HG02678 (cell line): Measurements from ENCODE around the gene LRRC37A.
"Not testable (repeated sequence)": the region's sequence is repeated elsewhere in the genome, so short reads cannot be mapped to it uniquely, and the experiment has no call there.

Experiments used
- ATAC-seq: cut with Tn5 transposase; IDR thresholded peaks from one replicate; pipeline ENCODE4 v1.9.1; 2021; ENCODE audit warnings: mild to moderate bottlenecking, moderate library complexity; ENCODE audit not compliant: unreplicated experiment

LRRC37A gene

GRCh38 chr17:46294831-46295230 is at the start of gene LRRC37A:
Gene LRRC37A (plus strand): TSS chr17:46295131. CDS start chr17:46295134, 3 bp downstream.
- not testable (repeated sequence) for ATAC-seq

GRCh38 chr17:46249153-46249552 is 45.8 kb upstream of the LRRC37A start:
- not testable (repeated sequence) for ATAC-seq

- not testable (repeated sequence) for ATAC-seq
Observed at GRCh38 chr17:46252804-46253203, 42.1 kb upstream of the LRRC37A start.

DNA sequence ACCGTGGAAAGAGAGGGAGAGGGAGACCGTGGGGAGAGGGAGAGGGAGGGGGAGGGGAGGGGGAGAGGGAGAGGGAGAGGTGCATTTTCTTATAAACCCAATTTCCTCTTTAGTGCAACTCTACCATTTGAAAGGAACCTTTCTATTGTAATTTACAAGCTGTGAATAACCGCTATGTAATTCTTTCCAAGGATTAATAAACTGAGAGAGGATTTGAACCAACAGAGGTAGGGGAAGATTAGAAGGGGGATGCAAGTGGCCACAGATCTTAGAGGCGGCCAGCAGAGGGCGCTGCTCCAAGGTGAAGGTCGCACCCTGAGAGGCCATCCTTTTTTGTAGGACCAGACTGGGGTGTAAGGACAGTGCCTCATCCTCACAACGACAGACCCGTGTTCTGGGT is 41.2 kb upstream of the LRRC37A start:
- peak; percentile 60 for ATAC-seq

DNA sequence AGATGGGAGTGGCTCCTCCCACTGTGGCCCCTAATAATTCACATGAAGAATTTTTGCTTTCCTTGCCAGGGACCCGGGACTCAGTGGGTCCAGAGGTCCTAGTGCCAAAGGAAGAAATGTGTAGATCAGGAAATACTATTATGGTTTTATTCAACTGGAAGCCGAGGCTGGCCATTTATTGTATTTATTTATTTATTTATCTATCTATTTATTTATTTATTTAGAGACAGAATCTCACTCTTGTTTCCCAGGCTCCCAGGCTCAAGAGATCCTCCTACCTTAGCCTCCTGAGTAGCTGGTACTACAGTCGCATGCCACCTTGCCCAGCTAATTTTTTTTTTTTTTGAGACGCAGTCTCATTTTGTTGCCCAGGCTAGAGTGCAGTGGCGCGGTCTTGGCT is 40.7 kb upstream of the LRRC37A start:
- not testable (repeated sequence) for ATAC-seq

DNA sequence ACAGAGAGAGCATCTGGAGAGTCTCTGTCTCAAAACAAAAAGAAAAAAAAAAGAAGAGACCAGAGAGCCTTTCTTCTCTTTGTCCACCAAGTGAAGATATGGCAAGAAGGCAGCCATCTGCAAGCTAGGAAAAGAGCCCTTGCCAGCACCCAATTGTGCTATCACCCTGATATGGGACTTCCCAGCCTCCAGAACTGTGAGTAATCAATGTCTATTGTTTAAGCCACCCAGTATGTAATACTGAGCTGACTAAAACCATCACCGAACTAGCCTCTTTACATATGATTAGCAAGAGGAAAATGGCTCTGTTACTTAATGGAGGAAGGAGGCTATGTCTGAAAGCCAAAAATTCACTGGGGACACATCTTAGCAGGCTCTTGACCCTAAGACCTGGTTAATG is 38.6 kb upstream of the LRRC37A start:
- ATAC-seq = not testable (repeated sequence)

DNA sequence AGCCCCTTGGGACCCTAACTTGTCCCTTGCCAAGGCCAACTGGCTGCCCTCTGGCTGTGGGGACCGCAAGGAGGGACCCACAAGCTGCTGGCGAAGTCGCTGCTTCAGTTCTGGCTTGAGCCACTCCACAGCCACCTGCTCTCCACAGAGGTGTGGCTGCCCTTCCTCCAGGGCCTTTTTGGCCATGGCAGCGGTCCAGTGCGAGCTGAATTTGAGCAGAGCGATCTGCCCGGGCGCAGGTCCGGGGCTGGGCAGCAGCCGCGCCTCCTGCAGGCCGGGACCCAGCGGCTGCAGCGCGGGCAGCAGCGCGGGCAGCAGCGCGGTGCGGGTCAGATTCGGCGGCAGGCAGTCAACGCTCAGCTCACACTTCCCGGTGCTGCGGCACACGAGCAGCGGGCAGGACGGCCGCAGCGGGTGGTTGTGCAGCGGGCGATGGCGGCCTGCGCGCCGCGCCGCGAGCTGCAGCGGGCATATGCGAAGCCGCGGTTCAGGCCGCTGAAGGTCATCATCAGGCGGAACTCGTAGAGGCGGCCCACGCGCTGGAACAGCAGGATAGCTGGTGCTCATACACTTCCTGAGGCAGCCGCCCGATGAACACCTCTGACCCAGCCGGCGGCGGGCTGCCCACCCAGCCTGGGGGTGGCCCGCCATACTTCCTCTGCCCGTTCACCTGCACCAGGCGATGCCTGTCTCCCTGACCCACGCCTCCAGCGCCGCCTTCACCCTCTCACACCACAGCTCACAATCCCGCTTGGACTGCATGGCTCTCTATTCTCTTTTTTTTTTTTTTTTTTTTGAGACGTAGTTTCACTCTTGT is 34.9 kb upstream of the LRRC37A start:
- ATAC-seq = not testable (repeated sequence)

- ATAC-seq = no peak
Observed at GRCh38 chr17:46262271-46262670, 32.7 kb upstream of the LRRC37A start.

DNA sequence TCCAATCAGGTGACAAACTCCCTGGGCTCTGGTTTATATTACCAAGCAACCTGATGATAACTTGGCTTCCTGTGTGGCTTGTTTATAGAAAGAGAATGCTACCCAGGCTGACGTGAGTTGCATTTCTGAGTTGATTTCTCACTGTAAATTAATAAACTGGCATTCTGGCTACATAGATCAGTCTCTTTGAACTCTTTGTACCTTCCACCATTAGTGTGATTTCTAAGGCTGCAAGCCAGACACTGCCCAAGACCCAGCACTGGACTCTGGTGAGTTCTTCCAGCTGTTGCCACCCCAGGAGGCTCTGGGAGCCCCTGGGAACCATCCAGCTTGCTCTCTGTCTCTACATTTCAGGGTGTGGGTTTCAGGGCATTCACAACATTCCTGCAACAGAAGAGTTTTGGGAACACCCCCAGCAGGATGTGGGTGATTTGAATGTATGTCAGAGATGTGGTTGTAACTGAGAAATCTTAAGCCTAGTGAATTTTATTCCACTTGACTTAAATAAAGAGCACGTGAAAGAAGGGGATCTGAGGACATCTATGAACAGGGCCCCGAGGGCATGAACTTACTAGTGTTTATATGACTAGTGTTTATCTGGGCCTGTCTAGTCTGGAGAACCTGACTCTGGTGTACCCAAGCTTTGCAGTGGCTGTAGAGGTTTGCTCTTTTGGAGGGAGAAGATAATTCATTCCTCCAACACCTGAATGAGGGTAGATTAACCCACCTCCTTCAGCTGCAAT is 30.3 kb upstream of the LRRC37A start:
- no peak for ATAC-seq

DNA sequence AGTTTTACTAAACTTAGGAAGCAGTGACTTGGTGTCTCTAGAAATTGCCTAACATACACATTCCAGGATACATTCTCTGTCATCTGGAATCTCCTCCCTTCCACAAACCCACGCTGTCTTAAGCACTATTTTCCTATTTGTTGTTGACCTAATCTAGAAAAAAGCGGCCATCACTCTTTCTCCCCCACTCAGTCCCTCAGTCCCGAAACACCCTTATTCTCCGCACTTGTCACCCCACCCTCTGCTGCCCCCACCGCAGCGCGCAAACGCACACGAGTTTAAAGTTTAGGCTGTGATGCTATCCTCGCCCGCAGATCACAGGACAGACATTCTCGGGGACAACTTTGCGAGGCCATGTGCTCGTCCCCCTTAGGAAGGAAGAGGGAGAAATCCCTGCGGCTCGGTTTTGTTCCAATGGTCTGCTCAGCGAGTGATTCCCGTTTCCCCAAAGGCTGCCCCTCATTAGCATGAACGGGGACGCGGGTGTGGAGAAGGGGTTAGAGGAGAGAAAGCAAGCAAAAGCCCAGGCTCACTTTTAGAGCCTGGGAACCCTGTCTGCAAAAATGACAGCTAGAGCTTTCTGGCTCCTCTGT is 28.8 kb upstream of the LRRC37A start:
- not testable (repeated sequence) for ATAC-seq

DNA sequence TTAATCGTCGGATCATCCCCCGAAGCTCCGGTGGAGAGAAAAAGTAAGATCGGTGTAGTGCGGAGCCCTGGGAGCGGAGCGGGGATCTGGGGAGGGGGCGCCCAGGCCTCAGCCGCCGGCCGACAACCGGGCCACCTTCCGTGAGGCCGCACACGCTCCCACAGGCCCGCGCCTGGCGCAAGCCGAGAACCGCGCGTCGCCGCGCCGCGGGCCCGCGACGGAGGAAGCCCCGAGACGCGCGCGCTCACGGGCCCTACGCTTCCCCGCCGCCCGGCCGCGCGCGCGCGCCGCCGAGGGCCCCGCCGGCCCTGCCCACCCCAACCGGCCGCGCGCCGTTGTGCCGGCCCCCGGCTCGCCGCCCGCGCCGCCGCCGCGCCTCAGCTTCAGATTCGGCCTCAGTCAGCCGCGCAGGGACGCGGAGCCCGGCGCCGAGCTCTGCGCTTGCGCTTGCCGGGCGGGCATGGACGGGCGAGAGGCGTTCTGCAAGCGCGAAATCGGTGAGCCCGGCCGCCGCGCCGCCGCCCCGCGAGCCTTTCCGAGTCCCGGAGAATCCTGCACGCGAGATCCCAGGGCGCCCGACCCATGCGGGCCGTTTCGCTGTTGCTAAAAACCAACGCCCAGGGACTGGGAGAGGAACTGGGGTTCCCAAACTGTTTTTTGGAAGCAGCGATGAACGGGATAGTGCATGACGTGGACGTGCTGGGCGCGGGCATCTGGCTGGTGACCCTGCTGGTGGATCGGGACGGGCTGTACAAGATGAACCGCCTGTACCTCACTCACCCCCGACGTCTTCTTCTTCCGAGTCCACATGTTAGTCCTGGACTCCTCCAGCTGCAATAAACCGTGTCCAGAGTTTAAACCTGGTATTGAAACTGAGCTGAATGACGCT is 28.0 kb upstream of the LRRC37A start:
- ATAC-seq = peak; percentile 90

DNA sequence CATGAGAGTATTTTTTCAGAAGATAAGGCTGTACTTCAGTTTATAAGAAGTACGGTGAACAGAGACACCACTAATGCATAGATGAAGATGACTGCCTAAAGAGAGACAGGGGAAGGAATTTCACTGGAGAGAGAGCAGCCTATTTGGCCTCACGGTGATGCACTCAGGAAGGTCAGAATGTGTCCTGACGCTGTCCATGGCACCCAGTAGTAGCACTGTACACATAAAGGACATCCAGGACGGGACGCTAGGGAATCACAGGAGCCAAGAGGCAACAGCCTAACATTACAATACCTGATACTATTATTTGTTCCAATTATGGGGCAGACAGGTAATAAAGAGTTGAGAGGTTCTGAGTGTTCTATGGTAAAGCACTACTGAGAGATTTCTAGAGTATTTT is 24.9 kb upstream of the LRRC37A start:
- ATAC-seq = no peak

DNA sequence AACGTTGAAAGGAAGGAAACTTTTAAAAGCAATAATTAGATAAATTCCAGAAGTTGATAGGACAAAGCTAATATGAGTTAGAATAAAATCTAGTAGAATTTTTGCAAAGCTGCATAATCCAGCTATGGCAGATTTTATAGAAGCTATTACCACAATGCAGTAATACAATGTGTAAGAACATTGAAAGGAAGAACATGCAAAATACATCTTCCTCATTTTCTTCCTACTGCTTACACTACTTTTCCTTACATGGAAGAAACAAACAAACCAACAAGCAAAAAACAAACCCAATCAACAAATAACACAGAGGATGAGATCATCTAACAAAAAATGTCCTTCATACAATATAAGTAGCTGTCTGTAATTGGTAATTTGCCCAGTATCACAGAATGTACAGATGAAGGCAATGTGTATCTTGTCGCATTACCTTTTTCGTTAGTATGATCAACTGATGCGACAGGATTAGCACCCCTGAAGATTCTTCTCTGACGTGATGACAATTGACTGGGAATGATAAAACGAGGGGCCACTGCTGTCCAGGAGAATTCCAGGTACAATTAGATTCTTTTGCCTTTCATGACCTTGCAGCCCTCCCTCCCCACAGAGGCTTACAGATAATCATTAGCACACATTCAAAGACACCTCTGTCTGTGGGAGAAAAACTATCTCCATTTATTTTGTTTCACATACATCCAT is 21.2 kb upstream of the LRRC37A start:
- no peak for ATAC-seq

DNA sequence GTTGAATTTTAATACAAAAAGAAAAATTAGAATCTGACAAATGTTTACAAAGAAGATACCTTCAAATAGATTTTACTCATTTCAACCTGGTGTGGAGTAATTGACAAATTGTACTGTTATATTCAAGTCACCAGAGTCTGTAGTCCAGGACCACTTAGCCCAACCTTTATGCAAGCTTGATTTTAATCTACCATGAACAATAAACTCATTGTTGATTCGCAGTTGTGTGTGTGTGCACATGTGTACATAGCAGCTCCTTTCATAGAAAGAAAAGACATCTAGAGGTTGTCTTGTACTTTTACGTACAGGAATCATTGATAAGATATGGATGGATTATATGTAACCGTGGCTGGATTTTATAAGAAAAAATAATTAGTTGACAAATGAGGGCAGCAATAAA is 20.7 kb upstream of the LRRC37A start:
- no peak for ATAC-seq

GRCh38 chr17:46276728-46277479 is 18.0 kb upstream of the LRRC37A start:
- ATAC-seq = not testable (repeated sequence)

DNA sequence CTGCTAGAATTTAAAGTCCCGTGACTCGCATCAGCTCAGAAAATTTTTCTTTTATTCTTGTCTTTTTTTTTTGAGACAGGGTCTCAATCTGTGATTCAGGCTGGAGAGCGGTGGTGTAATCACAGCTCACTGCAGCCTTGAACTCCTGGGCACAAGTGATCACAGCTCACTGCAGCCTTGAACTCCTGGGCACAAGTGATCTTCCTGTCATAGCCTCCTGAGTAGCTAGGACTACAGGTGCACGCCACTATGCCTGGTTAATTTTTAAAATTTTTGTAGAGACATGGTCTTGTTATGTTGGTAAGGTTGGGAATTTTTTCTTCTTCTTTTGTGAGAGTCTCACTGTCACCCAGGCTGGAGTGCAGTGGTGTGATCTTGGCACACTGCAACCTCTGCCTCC is 13.6 kb upstream of the LRRC37A start:
- not testable (repeated sequence) for ATAC-seq

- not testable (repeated sequence) for ATAC-seq
Observed at GRCh38 chr17:46282635-46283034, 12.3 kb upstream of the LRRC37A start.

DNA sequence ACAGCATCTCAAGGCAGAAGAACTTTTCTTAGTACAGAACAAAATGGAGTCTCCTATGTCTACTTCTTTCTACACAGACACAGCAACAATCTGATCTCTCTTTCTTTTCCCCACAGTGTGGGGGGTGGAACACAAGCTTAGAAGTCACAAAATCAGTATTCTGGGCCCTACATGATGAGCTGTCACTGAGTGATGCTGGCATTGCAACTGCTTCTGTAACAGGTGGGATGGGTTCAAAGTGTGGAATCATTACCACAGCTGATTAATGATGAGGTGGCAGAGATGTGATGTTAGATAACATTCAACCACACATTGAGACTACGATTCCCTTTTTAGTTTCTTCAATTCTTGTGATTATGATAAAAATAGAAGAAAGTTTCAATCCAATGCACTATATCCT is 10.5 kb upstream of the LRRC37A start:
- ATAC-seq = not testable (repeated sequence)

DNA sequence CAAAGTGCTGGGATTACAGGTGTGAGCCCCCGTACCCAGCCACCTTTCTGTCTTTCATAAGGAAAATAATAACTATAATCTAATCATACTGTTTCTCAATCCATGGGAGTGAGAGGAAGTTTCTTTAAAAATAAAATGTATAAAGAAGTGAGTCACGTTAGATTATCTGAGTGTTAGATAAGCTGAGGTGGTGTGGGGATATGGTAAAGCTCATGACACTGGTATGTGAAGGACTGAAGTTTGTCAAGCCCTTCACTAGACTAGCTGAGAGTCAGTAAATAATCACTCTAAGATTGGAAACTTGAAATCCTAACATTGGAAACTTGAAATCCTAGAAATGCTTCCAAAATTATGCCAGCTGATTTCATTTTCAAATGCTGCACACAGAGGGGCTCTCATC is 9.4 kb upstream of the LRRC37A start:
- not testable (repeated sequence) for ATAC-seq
